Lower lobe of right lung (tissue), 2 donors: Measurements from ENCODE around the gene TM9SF3. TPM values are rescaled to one million over a fixed set of nuclear protein-coding genes. Genes with fewer than 3 reads are reported as not detected.

Experiments used
- ATAC-seq, 2 donors: fragments of 200-7000 bp; cut with Tn5 transposase; one replicate each; pipeline ENCODE4 v1.9.1; 2020 to 2022; ENCODE audit warnings: mild to moderate bottlenecking in 2 of 2, moderate library complexity in 2 of 2
- DNase-seq: peaks from one replicate; pipeline ENCODE4 v3.0.0-alpha.2; 2020
- H3K27ac ChIP-seq: fragments of 200-600 bp; one replicate; pipeline ENCODE4 v1.8.0; 2022
- H3K27me3 ChIP-seq: fragments of 200-600 bp; one replicate; pipeline ENCODE4 v1.8.0; 2022; ENCODE audit warnings: low read depth
- H3K36me3 ChIP-seq: fragments of 200-600 bp; one replicate; pipeline ENCODE4 v1.8.0; 2022; ENCODE audit warnings: mild to moderate bottlenecking
- H3K4me1 ChIP-seq: fragments of 200-600 bp; one replicate; pipeline ENCODE4 v1.8.0; 2022
- H3K4me3 ChIP-seq: fragments of 200-600 bp; one replicate; pipeline ENCODE4 v1.8.0; 2022; ENCODE audit warnings: mild to moderate bottlenecking
- H3K9me3 ChIP-seq: fragments of 200-600 bp; one replicate; pipeline ENCODE4 v1.8.0; 2022
- CTCF ChIP-seq: fragments of 200-600 bp; IDR thresholded peaks from one replicate; pipeline ENCODE4 v1.8.0; 2022; ENCODE audit warnings: antibody characterized with exemption, mild to moderate bottlenecking
- intact Hi-C: fragments of 100-400 bp; cut with DNase I; formaldehyde crosslinking; loops from one replicate; pipeline ENCODE4 v1.11.0; 2022
- total RNA-seq: library from RNA; stranded (reverse); fragmentation: NEBNext Ultra II Directional; extraction: Animal tissue kit (Norgen Biotek cat#: 25700); gene quantifications from one replicate; pipeline ENCODE4 v1.2.1, GENCODE V29; 2021
- donor health status: DM: no; HTN: yes; CAD: no; lungs with severe emphysema.

Gene TM9SF3
- total RNA-seq, 1 donor from 2014 or later = 112 TPM

- DNase-seq (no peak), ATAC-seq (no peak)
- no peaks in the 10 kb centered on the region for H3K4me1 ChIP-seq
These were observed 22.7 kb upstream of the TM9SF3 start for GRCh38 chr10:96609510-96609909.

GRCh38 chr10:96608805-96609204 is 22.0 kb upstream of the TM9SF3 start:
- Histone ChIP-seq H3K4me1 (no peaks in the 10 kb centered on the region), H3K27ac (no peak overlapping the region), H3K4me3 (no peak overlapping the region), H3K36me3 (peaks cover 8% of the 10 kb centered on the region), H3K27me3 (no peaks in the 10 kb centered on the region), H3K9me3 (no peaks in the 10 kb centered on the region)
- intact Hi-C loops = no loop called here
- DNase-seq (no peak), ATAC-seq (no peak)
- no peak for TF ChIP-seq CTCF

More at GRCh38 chr10:96609510-96609909, 22.7 kb upstream of the TM9SF3 start:
- no peaks in the 10 kb centered on the region for H3K9me3 ChIP-seq
- no peak overlapping the region for H3K27ac ChIP-seq
- intact Hi-C loops = no loop called here
- no peaks in the 10 kb centered on the region for H3K27me3 ChIP-seq
- no peak overlapping the region for H3K4me3 ChIP-seq
- no peak for TF ChIP-seq CTCF
- H3K36me3 ChIP-seq = peaks cover 8% of the 10 kb centered on the region

- Histone ChIP-seq H3K27ac (no peak overlapping the region), H3K36me3 (peaks cover 8% of the 10 kb centered on the region), H3K9me3 (no peaks in the 10 kb centered on the region), H3K4me3 (no peak overlapping the region), H3K27me3 (no peaks in the 10 kb centered on the region), H3K4me1 (no peaks in the 10 kb centered on the region)
- DNase-seq (no peak), ATAC-seq (no peak)
- intact Hi-C loops = no loop called here
- no peak for TF ChIP-seq CTCF
These were observed 21.4 kb upstream of the TM9SF3 start for GRCh38 chr10:96608262-96608661.

GRCh38 chr10:96606946-96607345 is 20.1 kb upstream of the TM9SF3 start:
- intact Hi-C loops = no loop called here
- no peaks in the 10 kb centered on the region for H3K4me1 ChIP-seq
- no peak for TF ChIP-seq CTCF
- DNase-seq = no peak
- no peaks in the 10 kb centered on the region for H3K27me3 ChIP-seq
- ATAC-seq = no peak
- no peak overlapping the region for H3K27ac ChIP-seq
- H3K4me3 ChIP-seq = no peak overlapping the region
- no peaks in the 10 kb centered on the region for H3K9me3 ChIP-seq
- H3K36me3 ChIP-seq = peaks cover 19% of the 10 kb centered on the region

GRCh38 chr10:96606216-96606615 is 19.4 kb upstream of the TM9SF3 start:
- no peak for TF ChIP-seq CTCF
- H3K27me3 ChIP-seq = no peaks in the 10 kb centered on the region
- DNase-seq = no peak
- intact Hi-C loops = no loop called here
- H3K27ac ChIP-seq = no peak overlapping the region
- ATAC-seq = no peak
- H3K36me3 ChIP-seq = peaks cover 19% of the 10 kb centered on the region
- H3K4me3 ChIP-seq = no peak overlapping the region
- no peaks in the 10 kb centered on the region for H3K9me3 ChIP-seq
- no peaks in the 10 kb centered on the region for H3K4me1 ChIP-seq

GRCh38 chr10:96600337-96600736 is 13.5 kb upstream of the TM9SF3 start:
- Histone ChIP-seq H3K27me3 (no peaks in the 10 kb centered on the region), H3K4me1 (no peaks in the 10 kb centered on the region), H3K27ac (no peak overlapping the region), H3K4me3 (no peak overlapping the region), H3K9me3 (no peaks in the 10 kb centered on the region), H3K36me3 (peaks cover 16% of the 10 kb centered on the region)
- DNase-seq = no peak
- intact Hi-C loops = no loop called here
- no peak for ATAC-seq
- no peak for TF ChIP-seq CTCF
